BLaER1 (cell line): ENCODE measurements around the gene TTYH1.

ENCODE experiments used
- H3K27ac ChIP-seq: shearing (Covaris generic); formaldehyde crosslinking; 2 replicates; pipeline ENCODE4 v1.8.1; 2022
- H3K27me3 ChIP-seq: shearing (Covaris generic); formaldehyde crosslinking; 2 replicates; pipeline ENCODE4 v1.8.1; 2022
- H3K36me3 ChIP-seq: shearing (Covaris generic); formaldehyde crosslinking; 2 replicates; pipeline ENCODE4 v1.8.1; 2022
- H3K4me1 ChIP-seq: shearing (Covaris generic); formaldehyde crosslinking; 2 replicates; pipeline ENCODE4 v1.8.1; 2022
- H3K4me2 ChIP-seq: shearing (Covaris generic); formaldehyde crosslinking; 2 replicates; pipeline ENCODE4 v1.8.1; 2022
- H3K4me3 ChIP-seq: shearing (Covaris generic); formaldehyde crosslinking; 2 replicates; pipeline ENCODE4 v1.8.1; 2022
- H3K9ac ChIP-seq: shearing (Covaris generic); formaldehyde crosslinking; 2 replicates; pipeline ENCODE4 v1.8.1; 2022
- H3K9me3 ChIP-seq: shearing (Covaris generic); formaldehyde crosslinking; 2 replicates; pipeline ENCODE4 v1.8.1; 2022
- H4K20me1 ChIP-seq: shearing (Covaris generic); formaldehyde crosslinking; 2 replicates; pipeline ENCODE4 v1.8.1; 2022
- Cebpa-rat ChIP-seq: shearing (Covaris generic); IDR thresholded peaks from 2 replicates; pipeline ENCODE4 v1.8.1; 2022

The TTYH1 gene

GRCh38 chr19:54458648-54459281 lies 43.5 kb downstream of the TTYH1 start:
- no peaks in the 10 kb centered on the region for H3K9me3 ChIP-seq
- no peaks in the 10 kb centered on the region for H3K27me3 ChIP-seq
- peaks cover 42% of the 10 kb centered on the region for H3K4me1 ChIP-seq
- no peak overlapping the region for H3K27ac ChIP-seq
- peaks cover 83% of the 10 kb centered on the region for H3K36me3 ChIP-seq
- H4K20me1 ChIP-seq, result peaks cover 89% of the 10 kb centered on the region
- H3K4me2 ChIP-seq, result peak overlapping the region; percentile 52
- H3K4me3 ChIP-seq, result no peak overlapping the region
- no peak overlapping the region for H3K9ac ChIP-seq
- TF ChIP-seq Cebpa-rat, result no peak

GRCh38 chr19:54459282-54460229 lies 44.3 kb downstream of the TTYH1 start:
- peaks cover 81% of the 10 kb centered on the region for H4K20me1 ChIP-seq
- peaks cover 42% of the 10 kb centered on the region for H3K4me1 ChIP-seq
- H3K4me2 ChIP-seq, result peak overlapping the region; percentile 52
- H3K9ac ChIP-seq, result peak overlapping the region; percentile 25
- TF ChIP-seq Cebpa-rat, result no peak
- H3K36me3 ChIP-seq, result peaks cover 75% of the 10 kb centered on the region
- no peak overlapping the region for H3K4me3 ChIP-seq
- H3K9me3 ChIP-seq, result no peaks in the 10 kb centered on the region
- peak overlapping the region; percentile 56; the same call in 1 of the 2 replicates for H3K27ac ChIP-seq
- H3K27me3 ChIP-seq, result no peaks in the 10 kb centered on the region

DNA sequence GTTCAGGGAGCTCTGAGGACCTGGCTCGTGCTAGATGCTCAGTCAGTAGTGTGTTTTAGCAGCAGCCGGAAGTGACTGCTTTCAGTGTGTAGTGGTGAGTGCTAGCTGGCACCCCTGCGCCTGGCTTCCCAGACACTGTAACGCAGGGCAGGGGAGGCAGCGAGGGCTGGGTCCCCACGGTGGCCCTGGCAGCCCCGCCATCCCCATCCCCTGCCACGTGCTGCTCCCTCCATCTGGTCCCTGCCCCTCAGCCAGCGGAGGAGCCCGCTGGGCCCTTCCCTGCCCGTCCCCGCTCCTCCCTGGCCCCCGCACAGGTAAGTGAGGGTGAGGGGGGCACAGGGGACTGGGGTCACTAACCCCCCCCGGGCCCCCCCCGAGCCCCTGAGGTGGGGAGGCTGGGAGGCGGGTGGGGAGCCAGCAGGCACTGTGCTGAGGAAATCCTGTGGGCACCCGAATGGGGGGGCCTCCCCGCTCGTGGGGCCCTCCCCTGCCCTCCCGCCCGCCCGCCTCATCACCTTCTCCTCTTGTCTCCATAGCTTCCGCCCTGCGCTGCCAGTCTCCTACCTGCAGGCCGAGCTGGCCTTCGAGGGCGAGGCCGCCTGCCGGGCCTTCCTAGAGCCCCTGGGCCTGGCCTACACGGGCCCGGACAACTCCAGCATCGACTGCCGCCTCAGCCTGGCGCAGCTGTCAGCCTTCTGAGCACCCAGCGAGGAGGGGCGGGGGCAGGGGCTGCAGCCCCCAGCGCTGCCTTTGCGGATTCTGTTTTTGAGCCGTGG lies 45.2 kb downstream of the TTYH1 start:
- Histone ChIP-seq H3K4me3 (peak overlapping the region; percentile 44; the same call in 1 of the 2 replicates), H3K4me2 (peak overlapping the region; percentile 97), H3K9ac (peak overlapping the region; percentile 67), H3K27me3 (no peaks in the 10 kb centered on the region), H4K20me1 (peaks cover 73% of the 10 kb centered on the region), H3K27ac (peak overlapping the region; percentile 60), H3K9me3 (no peaks in the 10 kb centered on the region), H3K36me3 (peaks cover 66% of the 10 kb centered on the region), H3K4me1 (peaks cover 50% of the 10 kb centered on the region)
- no peak for TF ChIP-seq Cebpa-rat

DNA sequence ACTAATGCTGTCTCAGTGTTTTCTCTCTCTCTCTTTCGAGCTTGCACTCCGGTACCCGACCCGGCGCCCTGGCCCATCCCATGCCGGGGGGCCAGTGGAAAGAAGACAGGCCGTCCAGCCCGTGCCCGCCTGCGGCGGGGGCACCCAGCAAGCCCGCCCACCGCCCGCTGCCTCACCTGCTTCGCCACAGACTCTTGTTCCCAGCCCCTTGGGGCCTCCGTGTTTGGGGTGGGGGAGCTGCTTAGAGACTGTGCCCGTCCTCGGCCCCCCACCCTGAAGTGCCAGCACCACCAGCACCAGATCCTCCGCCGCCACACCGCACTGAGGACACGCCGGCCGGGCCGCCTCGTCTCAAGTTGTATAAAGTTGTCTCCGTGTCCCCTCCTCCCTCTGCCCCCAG lies 45.9 kb downstream of the TTYH1 start:
- peak overlapping the region; percentile 97 for H3K4me2 ChIP-seq
- H3K36me3 ChIP-seq, result peaks cover 59% of the 10 kb centered on the region
- peak overlapping the region; percentile 44 for H3K4me3 ChIP-seq
- no peaks in the 10 kb centered on the region for H3K9me3 ChIP-seq
- H3K27me3 ChIP-seq, result no peaks in the 10 kb centered on the region
- H3K9ac ChIP-seq, result peak overlapping the region; percentile 67
- H3K4me1 ChIP-seq, result peaks cover 58% of the 10 kb centered on the region
- TF ChIP-seq Cebpa-rat, result no peak
- peak overlapping the region; percentile 60 for H3K27ac ChIP-seq
- peaks cover 65% of the 10 kb centered on the region for H4K20me1 ChIP-seq

GRCh38 chr19:54461613-54462012 lies 46.3 kb downstream of the TTYH1 start:
- H3K36me3 ChIP-seq, result peaks cover 55% of the 10 kb centered on the region
- peak overlapping the region; percentile 97 for H3K9ac ChIP-seq
- H3K27ac ChIP-seq, result peak overlapping the region; percentile 99
- peaks cover 61% of the 10 kb centered on the region for H4K20me1 ChIP-seq
- H3K4me1 ChIP-seq, result peaks cover 62% of the 10 kb centered on the region
- peak overlapping the region; percentile 84 for H3K4me3 ChIP-seq
- H3K4me2 ChIP-seq, result peak overlapping the region; percentile 97
- TF ChIP-seq Cebpa-rat, result no peak
- H3K9me3 ChIP-seq, result no peaks in the 10 kb centered on the region
- H3K27me3 ChIP-seq, result no peaks in the 10 kb centered on the region

GRCh38 chr19:54462047-54462654 lies 46.9 kb downstream of the TTYH1 start:
- peaks cover 49% of the 10 kb centered on the region for H3K36me3 ChIP-seq

GRCh38 chr19:54462655-54463530 lies 47.6 kb downstream of the TTYH1 start:
- no peak for TF ChIP-seq Cebpa-rat
- Histone ChIP-seq H3K4me1 (peaks cover 65% of the 10 kb centered on the region), H3K27ac (peak overlapping the region; percentile 99), H3K27me3 (no peaks in the 10 kb centered on the region), H3K4me2 (peak overlapping the region; percentile 97), H4K20me1 (peaks cover 48% of the 10 kb centered on the region), H3K9ac (peak overlapping the region; percentile 97), H3K4me3 (peak overlapping the region; percentile 84), H3K36me3 (peaks cover 42% of the 10 kb centered on the region), H3K9me3 (no peaks in the 10 kb centered on the region)

More at GRCh38 chr19:54462047-54462654, 46.9 kb downstream of the TTYH1 start:
- peak overlapping the region; percentile 99 for H3K27ac ChIP-seq
- no peaks in the 10 kb centered on the region for H3K9me3 ChIP-seq
- peak overlapping the region; percentile 97 for H3K9ac ChIP-seq
- no peak for TF ChIP-seq Cebpa-rat
- H3K4me2 ChIP-seq, result peak overlapping the region; percentile 97
- H4K20me1 ChIP-seq, result peaks cover 55% of the 10 kb centered on the region
- no peaks in the 10 kb centered on the region for H3K27me3 ChIP-seq
- H3K4me1 ChIP-seq, result peaks cover 63% of the 10 kb centered on the region
- H3K4me3 ChIP-seq, result peak overlapping the region; percentile 84

DNA sequence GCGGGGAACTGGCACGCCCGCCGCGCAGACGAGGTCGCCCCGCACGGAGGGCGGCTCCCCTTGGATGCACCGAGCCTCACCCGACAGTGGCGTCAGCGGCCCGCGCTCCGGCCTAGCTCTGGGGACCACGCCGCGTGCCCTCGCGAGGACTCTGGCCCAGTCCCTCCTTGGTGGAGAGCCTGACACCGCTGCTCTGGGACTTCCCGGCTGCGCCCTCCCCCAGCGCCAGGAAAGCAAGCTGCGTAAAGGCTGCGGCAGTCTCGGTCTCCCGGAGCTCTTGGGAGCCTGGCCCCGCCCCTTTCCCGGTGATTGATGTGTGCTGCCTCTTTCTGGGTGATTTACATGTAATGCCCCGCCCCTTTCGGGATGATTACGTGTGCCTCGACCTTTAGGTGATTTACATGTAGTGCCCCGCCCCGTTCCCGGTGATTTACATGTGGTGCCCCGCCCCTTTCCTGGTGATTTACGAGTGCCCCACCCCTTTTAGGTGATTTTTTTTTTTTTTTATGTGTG lies 48.3 kb downstream of the TTYH1 start, which contains the start of gene LENG9:
LENG9 (minus strand) TSS at position 248 of the 513 bp plus-strand sequence. CDS start 252 bp downstream, outside the sequence.
- Histone ChIP-seq H3K9me3 (no peaks in the 10 kb centered on the region), H3K36me3 (peaks cover 35% of the 10 kb centered on the region), H3K4me2 (peak within 1 kb of the TSS; percentile 97), H3K9ac (peak within 1 kb of the TSS; percentile 97), H4K20me1 (peaks cover 41% of the 10 kb centered on the region), H3K27me3 (no peaks in the 10 kb centered on the region), H3K4me3 (peak within 1 kb of the TSS; percentile 84), H3K4me1 (peaks cover 69% of the 10 kb centered on the region), H3K27ac (peak within 1 kb of the TSS; percentile 99)
- TF ChIP-seq Cebpa-rat, result no peak
